WTC11 (cell line): ENCODE results near the gene RCAN2. TPM values are rescaled to one million over a fixed set of nuclear protein-coding genes. Genes with fewer than 3 reads are reported as not detected.

Experiments
- ATAC-seq: fragments of 200-7000 bp; cut with Tn5 transposase; 2 replicates; pipeline ENCODE4 v1.10.0; 2021; ENCODE audit warnings: mild to moderate bottlenecking, moderate library complexity
- CTCF ChIA-PET: fragments of 300-600 bp; sonication (Branson Sonifier 250); formaldehyde crosslinking; loops from one replicate; lab custom pipeline; 2021; ENCODE audit warnings: antibody characterized with exemption; lab: Charles Lee
- POLR2A ChIA-PET: fragments of 350-600 bp; sonication (Branson Sonifier 250); formaldehyde crosslinking; loops from one replicate; lab custom pipeline; 2021; ENCODE audit warnings: antibody characterized with exemption; lab: Charles Lee
- DNase-seq: peaks from one replicate; pipeline ENCODE4 v3.0.0; 2021; ENCODE audit warnings: low spot score
- H3K27ac Mint-ChIP-seq: 2 replicates; pipeline ENCODE4 v1.8.0; 2021; ENCODE audit warnings: mixed read lengths
- H3K27me3 Mint-ChIP-seq: 2 replicates; pipeline ENCODE4 v1.8.0; 2021; ENCODE audit warnings: low read depth, mild to moderate bottlenecking, moderate library complexity, mixed read lengths
- H3K36me3 Mint-ChIP-seq: 2 replicates; pipeline ENCODE4 v1.8.0; 2021; ENCODE audit warnings: mixed read lengths
- H3K4me1 Mint-ChIP-seq: 2 replicates; pipeline ENCODE4 v1.8.0; 2022; ENCODE audit warnings: mixed read lengths
- H3K4me3 Mint-ChIP-seq: 2 replicates; pipeline ENCODE4 v1.8.0; 2021; ENCODE audit warnings: mild to moderate bottlenecking, moderate library complexity, mixed read lengths
- H3K9me3 Mint-ChIP-seq: 2 replicates; pipeline ENCODE4 v1.8.0; 2021; ENCODE audit warnings: mixed read lengths
- CTCF ChIP-seq: fragments of 200-600 bp; IDR thresholded peaks from 2 replicates; pipeline ENCODE4 v1.8.0; 2022; ENCODE audit warnings: antibody characterized with exemption
- E2F1 ChIP-seq: sonication (generic); formaldehyde crosslinking; IDR thresholded peaks from 2 replicates; pipeline ENCODE4 v1.8.0; 2022; ENCODE audit warnings: mild to moderate bottlenecking, missing genetic modification reagents
- ELF4 ChIP-seq: sonication (generic); formaldehyde crosslinking; IDR thresholded peaks from 2 replicates; pipeline ENCODE4 v1.8.1; 2022; ENCODE audit warnings: low read depth, mild to moderate bottlenecking, moderate library complexity, missing genetic modification reagents
- FOXP4 ChIP-seq: sonication (generic); formaldehyde crosslinking; IDR thresholded peaks from 2 replicates; pipeline ENCODE4 v1.8.0; 2022; ENCODE audit warnings: mild to moderate bottlenecking, missing genetic modification reagents
- IRF1 ChIP-seq: sonication (generic); formaldehyde crosslinking; IDR thresholded peaks from 2 replicates; pipeline ENCODE4 v1.8.0; 2023; ENCODE audit warnings: missing genetic modification reagents
- NFYB ChIP-seq: sonication (generic); formaldehyde crosslinking; conservative IDR thresholded peaks from 2 replicates; pipeline ENCODE4 v1.8.0; 2022; ENCODE audit warnings: low read depth, missing genetic modification reagents
- NR3C1 ChIP-seq: sonication (generic); formaldehyde crosslinking; conservative IDR thresholded peaks from 2 replicates; pipeline ENCODE4 v1.8.1; 2023; ENCODE audit warnings: low read depth, mild to moderate bottlenecking, missing genetic modification reagents
- SMAD4 ChIP-seq: sonication (generic); formaldehyde crosslinking; IDR thresholded peaks from 2 replicates; pipeline ENCODE4 v1.8.0; 2022; ENCODE audit warnings: mild to moderate bottlenecking, missing genetic modification reagents
- TEAD4 ChIP-seq: sonication (generic); formaldehyde crosslinking; IDR thresholded peaks from 2 replicates; pipeline ENCODE4 v1.8.0; 2022; ENCODE audit warnings: mild to moderate bottlenecking, missing genetic modification reagents
- ZNF121 ChIP-seq: sonication (generic); formaldehyde crosslinking; IDR thresholded peaks from 2 replicates; pipeline ENCODE4 v1.8.0; 2023; ENCODE audit warnings: missing genetic modification reagents
- ZNF416 ChIP-seq: fragments of 250-450 bp; sonication (Bioruptor Pico); IDR thresholded peaks from 2 replicates; pipeline ENCODE4 v1.9.0; 2021; ENCODE audit warnings: mild to moderate bottlenecking, inconsistent platforms
- ZNF425 ChIP-seq: fragments of 250-450 bp; sonication (Bioruptor Pico); conservative IDR thresholded peaks from 2 replicates; pipeline ENCODE4 v1.9.0; 2021; ENCODE audit warnings: mild to moderate bottlenecking
- ZNF532 ChIP-seq: fragments of 250-450 bp; sonication (Bioruptor Pico); IDR thresholded peaks from 2 replicates; pipeline ENCODE4 v1.9.0; 2021; ENCODE audit warnings: mild to moderate bottlenecking, borderline replicate concordance
- ZSCAN18 ChIP-seq: fragments of 250-450 bp; sonication (Bioruptor Pico); IDR thresholded peaks from 2 replicates; pipeline ENCODE4 v2.1.2; 2022; ENCODE audit warnings: mild to moderate bottlenecking, moderate library complexity
- total RNA-seq: library from RNA; stranded (reverse); gene quantifications from 3 replicates; pipeline ENCODE4 v1.2.3, GENCODE V29; 2021

Gene RCAN2
- total RNA-seq, 1 experiment from 2014 or later, result 3.9 TPM

- H3K4me3 Mint-ChIP-seq, result no peak overlapping the region
- H3K27ac Mint-ChIP-seq, result no peak overlapping the region
- DNase-seq (no peak), ATAC-seq (no peak)
- H3K4me1 Mint-ChIP-seq, result peaks cover 7% of the 10 kb centered on the region
- no peak for TF ChIP-seq NFYB (CRISPR knock-in tag)
- ChIA-PET POLR2A (no interaction called here), CTCF (no interaction called here)
- H3K27me3 Mint-ChIP-seq, result no peaks in the 10 kb centered on the region
- no peaks in the 10 kb centered on the region for H3K36me3 Mint-ChIP-seq
- no peaks in the 10 kb centered on the region for H3K9me3 Mint-ChIP-seq
Measured at GRCh38 chr6:46263707-46264086, 227.6 kb downstream of the RCAN2 start.

GRCh38 chr6:46262928-46263706 is 228.1 kb downstream of the RCAN2 start:
- CTCF ChIA-PET, result no interaction called here
- H3K27me3 Mint-ChIP-seq, result no peaks in the 10 kb centered on the region
- POLR2A ChIA-PET, result interaction anchor here (0.5 kb wide), 1 partner anchor 190 kb away, joined by 3 read pairs; no protein-coding TSS in a partner anchor
- H3K27ac Mint-ChIP-seq, result no peak overlapping the region
- no peak overlapping the region for H3K4me3 Mint-ChIP-seq
- DNase-seq (no peak), ATAC-seq (no peak)
- peaks cover 7% of the 10 kb centered on the region for H3K4me1 Mint-ChIP-seq
- no peaks in the 10 kb centered on the region for H3K9me3 Mint-ChIP-seq
- H3K36me3 Mint-ChIP-seq, result no peaks in the 10 kb centered on the region
- TF ChIP-seq IRF1 (CRISPR knock-in tag), result no peak
- no peak for TF ChIP-seq E2F1

- CTCF ChIA-PET, result no interaction called here
- POLR2A ChIA-PET, result no interaction called here
- H3K36me3 Mint-ChIP-seq, result no peaks in the 10 kb centered on the region
- H3K27me3 Mint-ChIP-seq, result no peaks in the 10 kb centered on the region
- H3K4me1 Mint-ChIP-seq, result peaks cover 7% of the 10 kb centered on the region
- DNase-seq (no peak), ATAC-seq (no peak)
- H3K4me3 Mint-ChIP-seq, result no peak overlapping the region
- H3K9me3 Mint-ChIP-seq, result peaks cover 3% of the 10 kb centered on the region; the same call in 1 of the 2 replicates
- no peak overlapping the region for H3K27ac Mint-ChIP-seq
- no peak for TF ChIP-seq CTCF
- TF ChIP-seq TEAD4 (CRISPR knock-in tag), result no peak
- TF ChIP-seq ZNF416 (CRISPR knock-in tag), result no peak
- no peak for TF ChIP-seq ZNF425 (CRISPR knock-in tag)
- no peak for TF ChIP-seq NR3C1 (CRISPR knock-in tag)
- TF ChIP-seq ZSCAN18 (CRISPR knock-in tag), result no peak
- no peak for TF ChIP-seq ELF4 (CRISPR knock-in tag)
- no peak for TF ChIP-seq FOXP4 (CRISPR knock-in tag)
- TF ChIP-seq ZNF121 (CRISPR knock-in tag), result no peak
- TF ChIP-seq ZNF532 (CRISPR knock-in tag), result no peak
- TF ChIP-seq SMAD4, result no peak
Measured at GRCh38 chr6:46258249-46258648, 233.0 kb downstream of the RCAN2 start.
